Activated T-cell treated with anti-CD3 and anti-CD28 coated beads, Interleukin-2, amount 50 U/mL, for 72 hours (primary cell): ENCODE data around the gene VASH2. TPM values are rescaled to one million over a fixed set of nuclear protein-coding genes. Genes with fewer than 3 reads are reported as not detected.

Experiments used
- ATAC-seq, 2 donors: fragments of 150-1000 bp; cut with Tn5 transposase; replicated peaks in 1 of 2; 2 replicates each; pipeline ENCODE4 v1.10.0; 2021; ENCODE audit warnings: moderate library complexity in 2 of 2, mild to moderate bottlenecking in 1 of 2
- DNase-seq, 2 donors: peaks; one replicate each; pipeline ENCODE4 v3.0.0; 2021 to 2022; ENCODE audit warnings: mixed read lengths in 1 of 2
- H3K27ac Mint-ChIP-seq: one replicate; pipeline ENCODE4 v1.8.0; 2022; ENCODE audit warnings: mild to moderate bottlenecking, moderate library complexity, mixed read lengths
- H3K27me3 Mint-ChIP-seq: one replicate; pipeline ENCODE4 v1.8.0; 2022; ENCODE audit warnings: low read depth, mixed read lengths
- H3K36me3 Mint-ChIP-seq, 2 donors: one replicate each; pipeline ENCODE4 v1.8.0; 2022; ENCODE audit warnings: mixed read lengths in 2 of 2, mild to moderate bottlenecking in 1 of 2; ENCODE audit not compliant: insufficient read depth in 2 of 2
- H3K4me1 Mint-ChIP-seq: one replicate; pipeline ENCODE4 v1.8.0; 2022; ENCODE audit warnings: low read depth, mixed read lengths
- H3K4me3 Mint-ChIP-seq, 2 donors: one replicate each; pipeline ENCODE4 v1.8.0; 2022; ENCODE audit warnings: mild to moderate bottlenecking in 2 of 2, mixed read lengths in 2 of 2, moderate library complexity in 2 of 2
- H3K9me3 Mint-ChIP-seq, 2 donors: one replicate each; pipeline ENCODE4 v1.8.0; 2022; ENCODE audit warnings: mixed read lengths in 2 of 2
- total RNA-seq, 2 donors: library from RNA; stranded (reverse); gene quantifications; one replicate each; pipeline ENCODE4 v1.2.3, GENCODE V29; 2022

VASH2 gene
- total RNA-seq, 2 donors from 2014 or later, result 0.62 to 0.74 TPM

DNA sequence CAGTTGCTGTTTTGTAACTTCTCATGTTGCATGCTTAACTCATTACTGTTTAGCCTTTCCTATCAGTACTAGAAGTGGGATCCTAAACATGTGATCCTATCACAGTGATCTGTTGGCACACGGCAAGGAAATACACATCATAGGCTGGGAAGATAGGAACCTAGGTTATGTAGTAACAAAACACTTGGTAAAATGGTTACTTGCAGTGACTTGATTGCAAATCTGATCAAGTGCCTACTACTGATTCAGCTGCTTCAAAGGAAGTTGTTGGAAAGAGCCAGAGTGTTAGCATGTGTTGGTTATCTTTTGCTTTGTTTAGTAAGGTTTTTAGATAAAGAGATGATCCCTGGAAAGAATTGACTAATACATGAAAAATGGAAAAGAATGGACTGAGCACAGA lies 8.9 kb upstream of the VASH2 start:
- no peak for ATAC-seq
- Mint-ChIP-seq H3K4me1 (no peaks in the 10 kb centered on the region), H3K27ac (no peak overlapping the region), H3K27me3 (peaks cover 11% of the 10 kb centered on the region), H3K9me3 (no peaks in the 10 kb centered on the region), H3K36me3 (no peaks in the 10 kb centered on the region), H3K4me3 (no peak overlapping the region)
- no peak for DNase-seq

DNA sequence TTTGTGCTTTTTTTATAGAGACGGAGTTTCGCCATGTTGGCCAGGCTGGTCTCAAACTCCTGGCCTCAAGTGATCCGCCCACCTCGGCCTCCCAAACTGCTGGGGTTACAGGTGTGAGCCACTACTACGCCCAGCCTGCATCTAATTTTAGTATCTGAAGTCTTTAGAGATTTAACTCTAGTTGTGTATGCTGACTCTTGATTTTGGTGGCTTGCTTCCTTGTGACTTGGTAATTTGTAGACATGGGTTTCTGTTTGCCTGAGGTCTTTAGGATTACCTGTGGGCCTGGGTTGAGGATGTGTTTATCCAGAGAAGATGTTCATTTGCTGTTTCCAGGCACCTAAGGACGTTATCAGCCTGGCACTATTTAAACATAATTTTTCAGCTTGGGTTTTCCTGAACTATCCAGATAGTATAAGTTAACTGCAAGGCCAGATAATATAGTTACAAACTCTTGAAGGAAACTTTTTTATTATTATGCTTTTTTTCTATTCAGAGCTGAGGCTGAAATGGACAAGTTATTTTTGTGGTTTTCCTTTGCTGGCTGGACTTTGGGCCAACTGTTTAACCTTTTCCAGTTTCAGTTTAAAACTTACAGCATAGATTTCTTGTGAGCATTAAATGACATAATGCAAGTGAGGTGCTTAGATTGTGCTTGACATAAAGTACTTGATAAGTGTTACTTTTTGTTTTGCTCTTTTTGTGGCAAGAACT lies 7.5 kb upstream of the VASH2 start:
- no peaks in the 10 kb centered on the region for H3K36me3 Mint-ChIP-seq
- H3K27ac Mint-ChIP-seq, result no peak overlapping the region
- H3K9me3 Mint-ChIP-seq, result no peaks in the 10 kb centered on the region
- H3K4me1 Mint-ChIP-seq, result no peaks in the 10 kb centered on the region
- H3K27me3 Mint-ChIP-seq, result peaks cover 11% of the 10 kb centered on the region
- no peak overlapping the region for H3K4me3 Mint-ChIP-seq
- no peak for ATAC-seq
- no peak for DNase-seq

DNA sequence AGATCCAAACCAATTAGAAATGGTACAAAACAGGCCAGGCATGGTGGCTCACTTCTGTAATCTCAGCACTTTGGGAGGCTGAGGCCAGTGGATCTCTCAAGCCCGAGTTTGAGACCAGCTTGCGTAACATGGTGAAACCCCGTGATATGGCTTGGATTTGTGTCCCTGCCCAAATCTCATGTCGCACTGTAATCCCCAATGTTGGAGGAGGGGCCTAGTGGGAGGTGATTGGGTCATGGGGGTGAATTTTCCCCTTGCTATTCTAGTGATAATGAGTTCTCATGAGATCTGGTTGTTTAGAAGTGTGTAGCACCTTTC lies 7.0 kb upstream of the VASH2 start:
- no peak overlapping the region for H3K4me3 Mint-ChIP-seq

DNA sequence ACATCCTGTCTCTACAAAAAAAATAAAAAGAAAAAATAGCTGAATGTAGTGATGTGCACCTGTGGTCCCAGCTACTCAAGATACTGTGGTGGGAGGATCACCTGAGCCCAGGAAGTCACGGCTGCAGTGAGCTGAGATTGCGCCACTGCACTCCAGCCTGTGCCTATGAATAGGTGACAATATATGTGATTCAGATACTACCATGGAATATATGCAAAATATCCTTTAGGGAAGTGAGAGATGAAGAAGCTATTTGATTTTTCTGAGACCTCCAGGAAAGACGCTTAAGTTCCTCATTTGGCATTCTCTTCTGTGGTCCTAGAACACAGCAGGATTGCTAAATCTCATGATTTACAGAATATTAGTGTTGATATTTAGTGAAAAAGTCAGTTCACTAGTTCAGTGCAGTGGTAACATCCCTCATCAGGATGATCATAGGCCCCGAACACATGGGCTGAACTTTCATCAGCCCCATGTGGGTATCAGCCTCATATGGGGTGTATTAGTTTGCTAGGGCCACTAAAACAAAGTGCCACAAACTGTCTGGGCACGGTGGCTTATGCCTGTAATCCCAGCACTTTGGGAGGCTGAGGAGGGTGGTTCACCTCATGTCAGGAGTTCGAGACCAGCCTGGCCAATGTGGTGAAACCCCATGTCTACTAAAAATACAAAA lies 6.0 kb upstream of the VASH2 start:
- Mint-ChIP-seq H3K4me1 (no peaks in the 10 kb centered on the region), H3K9me3 (peaks cover 2 to 3% of the 10 kb centered on the region in 2 donors), H3K27me3 (peaks cover 24% of the 10 kb centered on the region), H3K4me3 (no peak overlapping the region), H3K27ac (no peak overlapping the region), H3K36me3 (no peaks in the 10 kb centered on the region)
- DNase-seq (no peak), ATAC-seq (no peak)

More for the DNA sequence above, 7.0 kb upstream of the VASH2 start:
- DNase-seq, result no peak
- no peaks in the 10 kb centered on the region for H3K36me3 Mint-ChIP-seq
- no peak overlapping the region for H3K27ac Mint-ChIP-seq
- H3K9me3 Mint-ChIP-seq, result peaks cover 0 to 2% of the 10 kb centered on the region in 2 donors
- H3K4me1 Mint-ChIP-seq, result no peaks in the 10 kb centered on the region
- peaks cover 14% of the 10 kb centered on the region for H3K27me3 Mint-ChIP-seq
- ATAC-seq, result no peak

DNA sequence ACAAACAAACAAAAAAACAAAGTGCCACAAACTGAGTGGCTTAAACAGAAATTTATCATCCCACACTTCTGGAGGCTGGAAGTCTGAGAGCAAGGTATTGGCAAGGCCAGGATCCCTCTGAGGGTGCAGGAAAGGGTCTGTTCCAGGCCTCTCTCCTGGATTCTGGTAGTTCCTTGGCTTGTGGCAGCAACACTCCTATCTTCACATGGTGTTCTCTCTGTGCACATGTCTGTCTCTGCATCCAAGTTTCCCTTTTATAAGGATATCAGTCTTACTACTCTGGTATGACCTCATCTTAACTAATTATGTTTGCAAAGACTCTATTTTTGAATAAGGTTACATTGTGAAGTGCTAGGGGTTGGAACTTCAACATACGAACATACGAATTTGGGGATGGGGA lies 5.3 kb upstream of the VASH2 start:
- H3K27ac Mint-ChIP-seq, result no peak overlapping the region
- DNase-seq (no peak), ATAC-seq (no peak)
- H3K4me3 Mint-ChIP-seq, result no peak overlapping the region
- no peaks in the 10 kb centered on the region for H3K36me3 Mint-ChIP-seq
- peaks cover 2 to 3% of the 10 kb centered on the region in 2 donors for H3K9me3 Mint-ChIP-seq
- H3K27me3 Mint-ChIP-seq, result peaks cover 31% of the 10 kb centered on the region
- peaks cover 2% of the 10 kb centered on the region for H3K4me1 Mint-ChIP-seq

DNA sequence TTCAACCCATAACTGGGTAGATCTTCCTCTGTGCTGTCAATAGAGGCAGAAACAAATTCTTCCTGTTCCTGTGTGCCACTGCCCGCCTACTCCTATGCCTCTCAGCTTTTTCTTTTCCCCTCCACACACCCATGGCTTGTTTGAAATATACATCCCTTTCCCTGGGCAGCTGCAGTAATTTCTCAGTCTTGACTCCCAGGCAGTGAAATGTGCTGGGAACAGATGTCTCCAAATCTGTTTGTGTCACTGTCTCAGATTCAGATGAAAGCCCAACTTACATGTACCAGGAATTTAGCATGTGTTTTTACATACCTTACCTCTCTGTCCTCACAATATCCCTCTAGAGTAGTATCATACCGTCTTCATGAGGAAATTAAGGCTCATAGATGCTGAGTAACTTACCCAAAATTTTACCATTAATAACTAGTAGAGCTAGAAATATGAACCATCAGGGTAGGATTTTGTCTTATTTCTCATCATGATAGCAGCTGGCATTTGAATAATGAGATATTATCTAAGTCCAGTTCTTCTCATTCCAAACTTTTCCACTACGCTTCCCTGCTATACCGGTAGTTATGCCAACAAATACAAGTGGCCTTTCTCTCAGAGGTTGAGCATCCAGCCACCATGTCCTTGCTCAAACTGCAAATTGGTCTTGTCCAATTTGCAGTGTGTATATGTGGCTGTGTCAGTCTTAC lies 4.7 kb upstream of the VASH2 start:
- Mint-ChIP-seq H3K27ac (no peak overlapping the region), H3K27me3 (peaks cover 35% of the 10 kb centered on the region), H3K36me3 (no peaks in the 10 kb centered on the region), H3K4me1 (peaks cover 5% of the 10 kb centered on the region), H3K9me3 (peaks cover 2 to 3% of the 10 kb centered on the region in 2 donors), H3K4me3 (no peak overlapping the region)
- ATAC-seq (no peak), DNase-seq (no peak)

DNA sequence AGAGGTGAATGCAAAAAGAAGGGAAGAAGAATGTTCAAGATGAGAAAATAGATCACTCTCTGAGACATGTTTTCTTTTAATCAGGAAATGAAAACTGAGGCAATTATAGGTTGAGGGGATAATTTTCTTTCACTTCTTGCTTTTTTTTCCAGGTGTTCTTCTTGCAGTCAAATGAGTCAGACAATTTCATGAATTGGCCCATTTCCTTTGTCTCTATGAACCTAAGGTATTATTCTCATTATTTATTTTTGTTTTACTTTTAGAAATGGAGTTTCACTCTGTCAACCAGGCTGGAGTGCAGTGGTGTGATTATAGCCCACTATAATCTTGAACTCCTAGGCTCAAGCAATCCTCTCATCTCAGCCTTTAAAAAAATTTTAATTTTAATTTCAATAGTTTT lies 3.5 kb upstream of the VASH2 start:
- Mint-ChIP-seq H3K9me3 (peaks cover 2 to 3% of the 10 kb centered on the region in 2 donors), H3K36me3 (no peaks in the 10 kb centered on the region), H3K4me3 (no peak overlapping the region), H3K4me1 (peaks cover 10% of the 10 kb centered on the region), H3K27ac (no peak overlapping the region), H3K27me3 (peaks cover 27% of the 10 kb centered on the region)
- ATAC-seq (no peak), DNase-seq (no peak)

DNA sequence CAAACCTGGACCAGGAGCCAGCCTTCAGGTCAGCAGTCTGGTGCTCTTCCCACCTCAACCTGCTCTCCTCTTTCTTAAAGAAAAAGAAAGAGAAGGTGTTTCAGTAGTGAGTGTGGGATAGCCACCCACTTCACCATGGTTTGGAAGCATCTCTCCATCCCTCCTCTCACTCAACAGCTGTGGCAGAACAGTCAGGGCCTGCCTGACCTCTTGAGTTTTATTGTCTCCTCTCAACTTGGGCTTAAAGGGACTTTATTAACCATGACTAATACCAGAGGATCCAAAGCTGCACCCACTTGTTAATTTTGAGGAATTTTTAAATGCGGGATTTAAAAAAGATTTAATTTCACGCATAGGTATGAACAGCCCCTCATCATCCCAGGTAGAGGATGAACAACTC lies 570 bp upstream of the VASH2 start:
- no peak overlapping the region for H3K27ac Mint-ChIP-seq
- ATAC-seq (no peak), DNase-seq (no peak)
- H3K27me3 Mint-ChIP-seq, result peaks cover 52% of the 10 kb centered on the region
- peaks cover 10% of the 10 kb centered on the region for H3K4me1 Mint-ChIP-seq
- H3K9me3 Mint-ChIP-seq, result peaks cover 2 to 3% of the 10 kb centered on the region in 2 donors
- H3K36me3 Mint-ChIP-seq, result no peaks in the 10 kb centered on the region
- peak overlapping the region; percentile 85 to 90 for H3K4me3 Mint-ChIP-seq

DNA sequence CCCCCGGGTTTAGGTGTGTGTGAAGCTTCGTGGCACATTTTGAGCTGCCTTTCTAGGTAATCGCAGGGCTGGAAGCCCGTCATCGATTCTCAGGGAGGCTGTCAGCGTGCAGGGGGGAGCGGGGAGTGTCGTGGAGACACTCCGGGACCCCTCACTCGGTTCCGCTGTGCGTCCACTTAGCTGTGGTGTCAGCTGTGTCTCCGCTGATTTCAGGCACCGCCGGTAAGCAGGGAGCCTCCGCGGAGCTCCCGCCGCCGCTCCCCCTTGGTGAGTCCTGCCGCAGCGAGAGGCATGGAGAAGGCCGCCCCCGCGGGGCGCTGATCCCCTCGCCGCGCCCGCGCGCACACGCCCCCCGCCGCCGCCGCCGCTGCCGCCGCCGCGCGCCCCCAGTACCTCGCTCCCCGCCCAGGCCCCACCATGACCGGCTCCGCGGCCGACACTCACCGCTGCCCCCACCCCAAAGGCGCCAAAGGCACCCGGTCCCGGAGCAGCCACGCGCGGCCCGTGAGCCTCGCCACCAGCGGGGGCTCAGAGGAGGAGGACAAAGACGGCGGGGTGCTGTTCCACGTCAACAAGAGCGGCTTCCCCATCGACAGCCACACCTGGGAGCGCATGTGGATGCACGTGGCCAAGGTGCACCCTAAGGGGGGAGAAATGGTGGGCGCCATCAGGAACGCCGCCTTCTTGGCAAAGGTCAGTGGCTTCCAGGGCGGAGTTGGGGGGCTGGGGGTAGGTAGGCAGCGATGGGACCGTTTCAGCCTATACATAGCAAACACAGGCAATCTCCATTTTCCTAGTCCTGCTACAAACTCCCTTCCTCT lies 995 bp downstream of the VASH2 start:
- Mint-ChIP-seq H3K9me3 (peaks cover 2 to 3% of the 10 kb centered on the region in 2 donors), H3K4me1 (peaks cover 10% of the 10 kb centered on the region), H3K4me3 (peak overlapping the region; percentile 85 to 90), H3K27ac (no peak overlapping the region), H3K27me3 (peaks cover 52% of the 10 kb centered on the region), H3K36me3 (no peaks in the 10 kb centered on the region)
- ATAC-seq, result peak in 1 of 2 donors; percentile 9
- no peak for DNase-seq

DNA sequence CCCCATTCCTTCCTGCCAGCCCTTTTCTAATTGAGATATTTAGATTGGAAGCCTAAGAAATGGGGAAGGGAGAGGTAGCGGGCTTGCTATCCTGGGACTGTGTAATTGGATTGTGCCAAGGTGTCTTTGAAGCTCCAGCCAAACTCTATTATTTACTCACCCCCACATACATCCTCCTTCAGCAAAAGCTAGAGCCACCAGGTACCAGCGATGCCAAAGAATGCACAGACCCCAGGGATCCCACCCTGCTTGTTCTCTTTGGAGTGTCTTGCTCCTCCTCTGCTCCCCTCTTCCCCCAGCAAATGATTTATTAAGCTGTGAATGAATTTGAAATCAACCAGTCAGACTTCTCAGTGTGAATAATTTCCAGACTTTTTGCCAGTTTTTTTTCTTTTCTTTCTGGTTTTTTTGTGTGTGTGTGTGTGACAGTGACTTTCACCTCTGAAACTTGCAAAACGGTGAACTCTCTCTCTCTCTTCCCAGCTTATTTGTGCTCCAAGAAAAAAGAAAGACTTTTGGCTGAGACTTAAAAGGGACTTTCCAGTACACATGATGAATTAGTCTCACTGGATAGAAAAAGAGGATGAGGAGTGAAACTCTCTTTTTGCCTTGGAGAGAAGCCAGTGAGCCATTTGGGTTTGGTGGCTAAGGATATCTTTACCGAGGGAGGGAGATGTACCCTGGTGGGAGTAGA lies 1.8 kb downstream of the VASH2 start:
- DNase-seq, result no peak
- H3K27ac Mint-ChIP-seq, result no peak overlapping the region
- H3K27me3 Mint-ChIP-seq, result peaks cover 52% of the 10 kb centered on the region
- H3K4me1 Mint-ChIP-seq, result peaks cover 10% of the 10 kb centered on the region
- peak overlapping the region; percentile 19 to 62 for H3K4me3 Mint-ChIP-seq
- no peaks in the 10 kb centered on the region for H3K36me3 Mint-ChIP-seq
- peaks cover 2 to 3% of the 10 kb centered on the region in 2 donors for H3K9me3 Mint-ChIP-seq
- no peak for ATAC-seq

DNA sequence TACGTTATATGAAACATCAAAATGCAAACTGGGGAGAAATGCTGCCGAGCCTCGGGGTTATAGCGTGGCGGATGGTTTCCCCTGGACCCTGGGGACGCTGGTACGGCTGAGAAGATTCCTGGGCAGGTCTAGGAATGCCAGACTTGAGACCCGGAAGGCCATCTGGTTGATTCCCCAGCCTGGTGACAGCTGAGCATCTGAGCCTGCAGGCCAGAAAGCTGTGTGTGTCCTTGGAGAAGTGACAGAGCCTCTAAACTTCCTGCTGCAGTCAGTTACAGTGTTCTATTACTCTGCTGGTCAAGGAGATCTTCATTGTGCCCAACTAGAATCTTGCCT lies 2.3 kb downstream of the VASH2 start:
- Mint-ChIP-seq H3K9me3 (peaks cover 2 to 3% of the 10 kb centered on the region in 2 donors), H3K27me3 (peaks cover 52% of the 10 kb centered on the region), H3K4me3 (no peak overlapping the region), H3K4me1 (peaks cover 10% of the 10 kb centered on the region), H3K27ac (no peak overlapping the region), H3K36me3 (no peaks in the 10 kb centered on the region)
- no peak for ATAC-seq
- DNase-seq, result no peak

DNA sequence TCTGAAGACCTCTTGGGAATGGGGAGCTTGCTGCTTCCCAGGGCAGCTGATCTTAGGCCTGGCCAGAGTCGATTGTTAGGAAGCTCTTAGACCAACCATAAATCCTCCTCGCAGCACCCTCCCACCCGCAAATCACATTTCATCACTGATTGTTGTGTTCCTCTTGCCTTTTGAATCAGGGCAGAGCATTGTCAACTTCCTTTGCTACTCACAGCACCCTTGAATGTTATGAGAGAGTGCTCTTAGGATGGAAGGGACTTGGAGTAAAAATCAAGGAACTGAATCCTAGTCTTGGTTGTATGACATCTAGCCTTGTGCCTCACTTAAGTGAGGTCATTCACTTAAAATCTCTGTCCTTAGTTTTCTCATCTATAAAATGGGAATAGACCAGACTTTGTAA lies 3.0 kb downstream of the VASH2 start:
- Mint-ChIP-seq H3K27me3 (peaks cover 49% of the 10 kb centered on the region), H3K4me1 (peaks cover 10% of the 10 kb centered on the region), H3K36me3 (no peaks in the 10 kb centered on the region), H3K4me3 (no peak overlapping the region), H3K27ac (no peak overlapping the region), H3K9me3 (peaks cover under 1 to 3% of the 10 kb centered on the region in 2 donors)
- no peak for DNase-seq
- ATAC-seq, result no peak
